Stimulated activated CD4-positive, alpha-beta T cell treated with anti-CD3 and anti-CD28 coated beads, Interleukin-1b, Interleukin-23, amount 100 ng/mL, for 24 hours (primary cell): Measurements from ENCODE around the gene SCN3B.

Experiments
- DNase-seq, 4 experiments: peaks; one replicate each; pipeline ENCODE4 v3.0.0-alpha.2; 2020; ENCODE audit warnings: low read depth in 4 of 4, low spot score in 1 of 4

Gene SCN3B

DNA sequence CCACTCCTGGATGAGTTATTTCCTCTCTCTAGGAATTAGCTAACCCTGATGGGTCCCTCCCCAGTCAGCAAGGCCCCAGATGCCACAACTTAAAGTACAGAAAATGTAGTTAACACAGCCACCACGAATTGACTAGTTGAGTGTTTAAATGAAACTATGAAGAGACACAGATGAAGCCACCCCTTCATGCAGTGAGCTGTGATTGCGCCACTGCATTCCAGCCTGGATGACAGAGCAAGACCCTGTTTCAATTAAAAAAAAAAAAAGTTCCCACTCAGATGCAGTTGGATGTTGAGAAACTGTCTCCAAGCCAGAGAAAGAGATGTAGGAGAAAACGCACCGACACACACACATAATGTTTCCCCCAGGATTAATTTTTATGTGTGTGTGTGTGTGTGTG lies 53.3 kb downstream of the SCN3B start:
- DNase-seq: no peak

DNA sequence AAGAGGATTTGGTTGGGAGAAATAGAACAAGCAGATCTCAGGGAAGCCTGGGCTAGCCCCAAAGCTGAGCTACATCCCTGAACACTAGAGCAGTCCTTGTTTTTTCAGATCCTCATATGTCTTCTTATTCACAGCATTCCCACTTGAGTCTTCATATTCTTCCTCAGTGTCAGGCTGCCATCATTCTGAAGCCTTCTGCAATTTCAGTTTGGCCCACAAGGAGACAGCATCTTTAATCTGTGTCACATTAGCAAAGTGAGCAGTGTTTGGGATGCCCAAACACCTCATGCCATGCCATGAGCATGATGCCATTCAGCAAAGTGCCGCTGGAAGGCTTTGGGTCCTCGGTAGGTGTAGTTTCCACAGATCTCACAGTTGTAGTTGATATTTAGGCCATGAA lies 56.6 kb downstream of the SCN3B start:
- DNase-seq: no peak

DNA sequence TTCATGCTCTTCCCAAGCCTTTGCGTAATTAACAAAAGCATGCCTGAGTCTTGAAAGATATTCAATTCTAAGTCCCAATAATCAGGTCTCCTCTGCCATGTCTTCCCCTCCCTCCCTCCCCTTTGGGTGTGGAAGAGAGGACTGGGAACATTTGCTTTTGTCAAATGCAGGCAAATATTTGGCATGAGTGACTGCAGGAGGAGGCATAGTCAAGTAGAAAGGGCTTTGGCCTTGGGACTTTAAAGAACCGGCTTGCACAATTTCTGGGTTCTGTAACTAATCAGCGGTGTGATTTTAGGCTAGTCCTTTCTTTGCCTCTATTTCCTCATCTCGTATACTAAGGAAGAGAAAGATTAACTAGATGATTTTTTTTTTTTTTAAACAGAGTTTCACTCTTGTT lies 59.5 kb downstream of the SCN3B start:
- DNase-seq: no peak

DNA sequence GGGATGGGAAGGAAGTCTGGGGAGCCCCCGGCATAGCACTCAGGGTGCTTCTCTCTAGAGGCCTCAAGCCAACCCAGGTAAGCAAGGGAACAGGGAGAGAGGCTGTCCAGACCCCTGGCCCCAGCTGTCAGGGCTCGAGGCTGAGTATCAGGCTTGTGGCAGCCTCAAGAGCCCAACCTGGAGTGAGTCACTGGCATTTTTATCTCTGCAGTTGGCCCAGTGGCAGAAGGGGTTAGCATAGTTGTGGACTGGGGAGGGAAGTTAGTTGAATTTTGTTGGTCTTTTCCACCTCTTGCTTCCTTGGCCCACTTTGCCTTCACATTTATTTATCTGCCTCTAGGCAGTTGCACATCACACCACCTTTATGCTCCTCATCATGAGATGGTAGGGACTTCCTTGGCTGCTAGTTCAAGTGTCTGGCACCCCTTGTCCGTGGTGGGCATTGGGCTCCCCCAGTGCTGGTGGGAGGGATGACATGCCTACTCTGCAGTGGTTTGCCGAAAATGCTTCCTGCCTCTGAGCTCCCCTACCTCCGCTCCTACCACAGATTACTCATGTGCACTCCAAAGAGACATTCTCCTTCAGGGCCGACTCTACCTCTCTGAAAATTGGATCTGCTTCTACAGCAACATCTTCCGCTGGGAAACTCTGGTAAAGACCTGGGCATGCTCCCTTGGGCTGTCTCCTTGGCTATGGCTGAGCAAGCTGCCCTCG lies 60.1 kb downstream of the SCN3B start:
- no peak for DNase-seq

DNA sequence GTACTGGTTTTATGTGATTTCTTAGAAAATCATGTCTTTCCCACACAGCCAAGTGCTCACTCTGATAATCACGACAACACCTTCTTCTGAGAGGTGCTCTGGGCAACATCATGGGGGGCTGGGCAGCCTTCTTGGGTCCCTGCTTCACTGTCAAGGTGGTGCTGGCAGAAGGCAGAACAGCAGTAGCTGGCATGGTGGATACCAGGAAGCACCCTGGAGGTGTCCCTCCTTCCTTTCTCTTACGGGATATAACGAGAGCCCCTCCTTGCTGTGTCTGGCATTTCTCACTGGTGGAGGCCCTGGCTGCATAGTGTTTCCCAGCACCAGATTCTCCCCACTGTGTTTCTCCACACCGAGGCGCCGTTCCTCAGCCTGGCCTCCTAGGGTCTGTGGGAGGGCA lies 60.9 kb downstream of the SCN3B start:
- DNase-seq: no peak

DNA sequence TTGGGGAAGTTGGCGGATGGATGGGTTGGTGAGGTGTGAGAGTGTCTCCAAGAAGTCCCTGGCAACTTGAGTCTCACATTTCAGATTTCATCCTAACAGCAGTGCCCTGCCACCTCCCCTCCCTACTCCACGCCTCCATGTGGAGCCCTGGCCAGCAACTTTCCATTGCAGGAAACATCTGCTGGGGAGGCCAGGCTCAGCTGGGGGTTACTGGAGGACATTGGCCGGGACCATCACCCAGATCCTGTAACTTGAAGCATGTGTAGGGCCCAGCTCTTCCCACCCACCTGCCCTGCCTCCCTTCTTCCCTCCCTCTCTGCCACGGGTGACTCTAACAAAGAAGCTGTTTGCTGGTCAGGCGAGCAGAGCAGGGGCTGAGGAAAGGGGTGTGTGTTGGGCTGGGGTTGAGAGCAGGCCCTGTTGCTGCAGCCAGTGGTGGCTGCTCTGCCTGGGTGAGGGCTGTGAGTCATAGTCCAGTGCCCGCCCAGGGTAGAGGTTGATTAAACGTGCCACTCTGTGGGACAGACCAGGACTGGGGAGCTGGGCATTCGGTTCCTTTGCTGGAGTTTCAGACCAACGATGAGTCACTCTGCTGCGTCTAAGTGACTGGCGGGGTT lies 64.0 kb downstream of the SCN3B start:
- DNase-seq: no peak

DNA sequence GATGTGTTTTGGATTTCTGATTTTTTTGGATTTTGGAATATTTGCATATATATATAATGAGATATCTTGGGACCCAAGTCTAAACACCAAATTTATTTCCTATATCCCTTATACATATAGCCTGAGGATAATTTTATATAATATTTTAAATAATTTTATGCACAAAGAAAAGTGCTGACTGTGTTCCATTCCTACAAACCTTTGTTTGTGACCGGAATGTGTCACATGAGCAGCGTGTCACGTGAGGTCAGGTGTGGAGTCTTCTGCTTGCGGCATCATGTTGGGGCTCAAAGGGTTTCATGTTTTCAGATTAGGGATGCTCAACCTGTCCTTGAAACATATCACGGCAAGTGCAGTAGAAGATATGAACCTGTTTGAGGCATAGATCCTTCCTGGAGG lies 65.6 kb downstream of the SCN3B start:
- DNase-seq: no peak

DNA sequence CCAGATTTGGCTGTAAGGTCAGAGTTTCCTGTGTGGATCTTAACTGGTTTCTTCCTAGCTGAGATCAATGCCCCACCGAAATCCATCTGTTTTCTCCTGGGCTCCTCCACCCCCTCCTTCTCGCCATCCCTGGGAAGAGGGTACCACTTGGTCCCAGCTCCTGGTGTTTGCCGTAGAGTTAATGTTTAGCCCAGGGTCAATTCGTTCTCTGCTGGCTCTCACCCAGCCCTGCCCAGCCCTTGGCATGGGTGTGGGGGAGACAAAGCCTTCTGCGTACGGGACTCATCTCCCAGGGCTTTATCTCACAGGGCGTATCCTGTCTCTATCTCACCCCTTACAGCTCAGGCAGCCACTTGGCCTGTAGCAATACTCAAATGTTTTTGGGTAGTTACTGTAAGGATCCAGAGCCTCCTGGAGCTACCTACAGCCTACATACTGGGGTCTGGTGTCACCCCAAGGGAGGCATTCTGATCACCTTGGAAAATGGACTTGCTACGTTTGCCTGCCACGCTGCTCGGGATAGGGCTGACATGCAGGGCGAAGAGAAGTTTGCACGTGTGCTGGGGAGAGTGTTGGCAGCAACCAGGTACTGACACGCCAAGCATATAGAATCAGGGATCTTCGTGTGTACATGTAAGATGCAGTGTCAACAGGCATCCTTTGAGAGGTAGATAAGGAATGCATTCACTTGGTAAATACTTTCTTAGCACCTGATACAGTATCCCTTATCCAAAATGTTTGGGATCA lies 66.1 kb downstream of the SCN3B start:
- no peak for DNase-seq

DNA sequence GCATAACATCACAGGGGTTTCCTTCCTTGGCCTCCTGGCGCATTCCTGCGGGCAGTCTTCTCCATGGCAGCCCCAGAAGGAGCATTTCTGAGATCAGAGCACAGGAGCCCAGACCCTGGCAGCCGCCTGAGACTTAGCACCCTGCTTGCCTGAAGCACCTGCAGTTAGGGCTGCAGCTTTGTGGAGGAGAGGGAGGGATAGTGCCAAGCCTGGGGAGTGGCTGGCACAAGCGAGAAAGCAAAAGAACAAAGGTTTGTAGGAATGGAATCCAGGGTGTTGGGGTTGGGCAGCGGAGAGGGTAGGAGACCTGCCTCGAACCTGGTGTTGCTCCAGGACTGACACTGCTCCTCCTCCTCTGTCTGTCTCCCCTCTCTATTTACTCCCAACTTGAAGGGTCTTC lies 66.9 kb downstream of the SCN3B start:
- no peak for DNase-seq

DNA sequence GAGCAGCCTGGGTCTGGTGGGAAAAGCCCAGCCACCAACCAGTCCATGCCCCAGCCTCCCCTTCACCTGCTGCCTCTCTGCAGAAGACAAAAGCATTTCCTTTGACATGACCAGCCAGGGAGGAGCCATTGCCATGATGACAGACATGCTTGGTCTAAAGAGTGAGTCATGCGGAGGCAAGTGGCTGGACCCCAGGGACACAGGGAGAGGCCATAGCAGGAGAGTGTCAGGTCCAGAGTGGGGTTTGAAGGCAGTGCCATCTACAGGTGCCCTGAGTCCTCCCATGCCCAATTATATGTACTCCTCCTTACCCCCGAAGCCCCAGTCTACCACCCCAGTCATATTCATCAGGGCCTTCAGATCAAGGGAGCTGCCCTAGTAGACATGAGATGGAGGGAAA lies 67.4 kb downstream of the SCN3B start:
- DNase-seq: no peak

DNA sequence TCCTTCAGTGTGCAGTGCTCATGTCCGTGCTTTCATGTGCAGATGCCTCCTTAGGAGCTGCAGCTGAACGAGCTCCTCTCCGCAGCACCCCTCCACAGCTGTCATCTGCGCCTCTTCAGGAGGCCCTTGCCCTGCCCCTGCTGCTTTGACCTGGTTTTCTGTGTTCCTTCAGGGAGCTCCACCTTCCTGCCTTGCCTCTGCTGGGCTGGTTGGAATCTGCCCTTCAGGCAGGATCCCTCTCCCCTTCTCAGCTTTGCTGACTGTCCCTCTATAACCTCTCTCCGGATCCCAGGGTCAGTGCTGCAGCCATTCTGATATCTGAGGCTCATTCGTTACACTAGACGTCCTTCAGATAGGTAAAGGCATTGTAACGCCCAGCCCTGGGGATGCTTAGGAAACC lies 67.9 kb downstream of the SCN3B start:
- no peak for DNase-seq

DNA sequence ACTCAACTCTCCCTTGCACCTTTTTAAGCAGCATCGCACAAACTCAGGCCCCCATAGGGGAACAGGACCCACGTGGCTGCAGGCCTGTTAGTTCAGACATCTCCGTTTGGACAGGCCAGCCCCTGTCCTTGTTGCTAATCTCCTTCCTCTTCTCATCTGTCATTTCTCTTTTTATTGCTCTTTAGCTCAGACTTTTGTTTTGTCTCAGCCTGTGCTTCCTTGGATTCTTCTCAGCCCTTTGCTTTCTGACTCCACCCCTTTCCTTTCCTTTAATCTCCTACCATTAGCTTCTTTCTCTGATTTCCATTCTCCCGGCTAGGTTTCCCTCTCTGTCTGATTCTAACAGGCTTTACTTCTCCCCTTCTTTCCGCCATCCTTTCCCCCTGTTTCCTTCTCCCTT lies 68.7 kb downstream of the SCN3B start:
- no peak for DNase-seq

DNA sequence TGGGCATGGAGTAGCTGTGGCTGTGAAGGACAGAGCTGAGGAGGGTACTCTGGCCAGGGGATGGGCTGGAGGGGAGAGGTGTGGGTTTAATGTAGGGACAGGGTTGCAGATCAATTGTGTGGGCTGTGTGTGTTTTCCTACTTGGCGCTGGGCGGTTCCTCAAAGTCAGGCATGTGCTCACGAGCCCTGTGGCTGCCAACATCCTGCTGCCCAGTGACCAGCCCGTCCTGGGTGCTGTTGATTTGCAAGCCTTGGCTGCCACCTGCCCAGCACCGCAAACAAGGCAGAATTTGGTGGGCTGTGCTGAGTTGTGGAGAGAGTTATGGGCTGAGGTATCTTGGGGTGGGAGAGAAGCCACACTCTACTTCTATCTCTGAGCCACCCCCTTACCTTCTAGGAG lies 69.2 kb downstream of the SCN3B start:
- DNase-seq: no peak

DNA sequence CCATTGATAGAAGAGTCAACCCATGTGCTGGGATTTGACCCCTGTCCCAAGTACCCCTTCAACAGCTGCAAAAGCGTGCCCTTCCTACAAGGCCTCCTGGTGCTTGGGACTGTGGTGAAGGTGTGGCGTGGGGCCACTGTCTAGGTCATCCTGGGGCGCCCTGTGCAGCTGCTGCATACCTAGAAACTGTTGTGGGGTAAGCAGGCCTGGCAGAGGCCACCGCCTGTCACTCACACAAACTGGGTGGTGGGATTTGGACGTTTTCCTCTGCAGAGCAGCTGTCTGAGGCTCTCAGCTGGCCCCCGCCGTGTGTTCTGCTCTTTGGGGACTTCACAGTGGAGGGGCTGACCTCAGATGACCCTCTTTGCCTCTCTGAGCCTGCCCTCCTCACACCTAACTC lies 69.7 kb downstream of the SCN3B start:
- DNase-seq: no peak

DNA sequence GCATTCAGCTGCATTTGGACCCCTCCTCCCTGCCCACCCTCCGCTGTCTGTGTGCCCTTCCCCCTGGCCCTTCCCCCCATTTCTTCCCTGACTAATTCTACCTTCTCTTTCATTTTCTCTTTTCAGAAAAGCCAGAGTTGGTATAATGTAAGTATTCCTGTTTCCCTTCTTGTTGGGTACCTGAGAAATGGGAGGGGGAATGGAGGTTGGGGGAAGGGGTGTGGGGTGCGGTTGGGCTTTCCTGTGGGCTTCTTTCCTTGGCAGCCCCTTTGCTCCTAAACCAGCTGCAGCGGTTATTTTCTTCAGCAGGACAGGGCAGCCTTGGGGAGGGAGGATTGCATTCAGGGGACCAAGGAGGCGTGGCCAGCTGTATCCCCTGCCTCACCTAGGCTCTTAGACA lies 70.2 kb downstream of the SCN3B start:
- no peak for DNase-seq

DNA sequence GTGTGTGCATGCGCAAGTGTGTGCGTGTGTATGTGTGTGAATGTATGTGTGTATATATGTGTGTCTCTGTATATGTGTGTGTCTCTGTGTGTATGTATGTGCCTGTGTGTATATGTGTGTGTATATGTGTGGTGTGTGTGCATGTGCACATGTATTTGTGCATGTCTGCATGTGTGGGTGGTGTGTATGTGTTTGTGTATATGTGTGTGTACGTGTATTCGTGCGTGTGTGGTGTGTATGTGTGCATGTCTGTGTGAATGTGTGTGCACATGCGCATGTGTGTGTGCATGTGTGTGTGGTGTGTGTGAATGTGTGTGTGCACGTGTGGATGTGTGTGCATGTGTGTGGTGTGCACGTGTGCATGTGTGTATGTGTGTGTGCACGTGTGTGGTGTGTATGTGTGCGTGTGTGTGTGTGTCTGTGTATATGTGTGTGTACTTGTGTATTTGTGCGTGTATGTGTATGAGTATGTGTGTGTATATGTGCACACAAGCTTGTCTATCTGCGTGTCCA lies 71.4 kb downstream of the SCN3B start:
- no peak for DNase-seq

DNA sequence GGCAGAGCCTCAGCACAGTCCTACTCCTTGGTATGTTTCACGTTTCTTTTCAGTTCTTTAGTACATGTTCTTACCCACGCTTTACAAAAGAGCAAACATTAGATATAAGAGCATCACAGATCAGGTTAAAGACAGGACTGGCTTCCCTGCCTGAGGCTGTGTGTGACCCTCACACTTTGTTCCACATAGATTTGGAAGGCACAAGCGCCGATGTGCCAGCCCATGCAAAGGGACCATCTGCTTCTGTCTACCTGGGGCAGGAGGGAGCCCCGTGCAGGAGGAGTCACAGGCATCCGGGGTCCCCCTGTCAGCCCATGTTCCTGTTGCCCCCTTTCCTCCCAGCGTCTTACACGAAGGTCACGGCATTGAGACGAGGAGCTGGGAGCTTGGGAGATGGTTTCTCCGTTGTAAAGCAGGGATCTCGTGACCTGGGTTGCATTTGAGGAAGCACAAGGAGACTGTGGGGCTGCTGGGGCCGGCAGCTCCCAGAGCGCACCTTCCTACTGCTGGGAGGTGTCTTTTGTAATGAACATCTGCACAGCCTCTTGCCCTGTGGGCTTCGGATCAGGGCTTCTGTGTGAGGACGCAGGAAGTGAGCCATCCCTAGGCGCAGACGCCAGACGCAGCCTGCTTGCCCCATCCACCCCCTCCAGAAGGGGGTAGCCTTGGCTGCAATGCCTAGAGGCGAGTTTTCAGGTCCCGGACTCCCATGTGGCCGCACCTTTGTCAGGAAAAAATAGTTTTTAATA lies 72.6 kb downstream of the SCN3B start:
- no peak for DNase-seq

DNA sequence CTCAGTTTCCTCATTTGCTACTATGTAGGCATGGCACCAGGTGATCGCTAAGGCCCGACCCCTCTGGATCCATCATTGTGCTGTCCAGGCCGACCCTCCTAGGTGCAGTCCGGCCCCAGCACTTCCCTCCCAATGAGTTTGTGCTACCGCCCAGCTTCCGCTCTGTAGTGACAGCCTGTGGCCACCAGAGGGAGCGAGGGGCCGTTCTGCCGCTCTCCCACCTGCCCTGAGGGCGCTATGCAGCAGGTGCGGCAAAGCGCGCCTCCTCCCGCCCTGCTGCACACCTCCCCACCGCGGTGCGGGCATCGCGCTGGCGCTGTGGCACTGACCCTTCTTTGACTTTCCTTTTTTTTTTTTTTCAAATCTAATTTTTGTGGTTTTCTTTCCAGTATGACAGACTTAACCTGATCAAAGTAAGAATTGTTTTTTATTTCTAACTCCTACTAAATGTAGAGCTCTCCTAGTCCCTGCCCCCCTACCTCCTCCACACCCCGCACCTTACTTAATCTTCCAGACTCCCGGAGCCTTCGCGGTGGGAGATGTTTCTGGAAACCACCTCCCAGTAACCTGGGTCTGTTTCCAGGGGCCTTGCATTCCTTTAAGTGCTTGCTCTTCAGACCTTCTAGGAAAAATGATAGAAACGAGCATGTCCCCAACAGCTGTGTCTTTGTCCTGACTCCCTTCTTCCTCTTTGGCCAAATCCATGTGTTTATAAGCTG lies 73.7 kb downstream of the SCN3B start:
- peak; percentile 35 to 54 (median 41) for DNase-seq

DNA sequence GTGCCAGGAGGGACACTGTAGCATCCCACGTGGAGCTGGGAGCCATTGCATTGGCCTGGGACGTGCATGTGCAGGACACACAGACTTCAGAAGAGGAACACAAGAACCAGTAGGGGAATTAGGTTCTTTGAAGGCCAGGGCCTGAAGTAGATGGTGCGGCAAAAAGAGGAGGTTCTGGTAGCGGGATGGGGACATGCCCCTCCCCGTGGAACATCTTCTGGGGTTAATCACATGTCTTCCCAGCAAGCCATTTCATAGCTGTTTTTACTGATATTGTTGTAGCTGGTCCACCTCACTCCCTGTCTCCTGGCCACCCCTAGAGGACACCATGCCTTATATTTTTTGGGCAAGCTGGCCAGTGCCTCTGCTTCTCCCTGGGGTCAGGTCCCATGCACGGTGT lies 74.3 kb downstream of the SCN3B start:
- DNase-seq: no peak

DNA sequence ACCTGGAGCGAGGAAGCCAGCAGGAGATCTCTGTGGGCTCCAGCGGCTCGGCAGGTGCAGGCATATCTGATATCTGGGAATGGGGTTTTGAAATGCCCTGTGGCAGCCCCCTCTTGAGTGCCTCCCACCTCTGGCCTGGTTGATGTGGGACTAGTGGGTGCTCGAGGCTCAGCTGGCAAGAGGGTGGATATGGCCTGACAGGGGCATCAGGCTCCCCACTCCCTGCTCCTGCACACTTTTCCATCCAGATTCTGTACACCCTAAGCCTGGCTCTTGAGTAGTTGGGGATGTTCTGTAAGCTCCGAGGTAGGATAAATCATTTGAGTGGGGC lies 75.0 kb downstream of the SCN3B start:
- DNase-seq: no peak
